ENCODE results near the gene DCAF6.

- TF ChIP-seq POLR2A (IDR thresholded peaks at IDR 0.05) (no peak), CTCF (IDR thresholded peaks at IDR 0.05) (no peak)
These were observed 24.2 kb upstream of the DCAF6 start for GRCh38 chr1:167912294-167912693.
